ENCODE data around the gene KDM4B. TPM values are rescaled to one million over a fixed set of nuclear protein-coding genes. Genes with fewer than 3 reads are reported as not detected.

Gene KDM4B
- total RNA-seq, 1 experiment from 2014 or later: 35.9 TPM

DNA sequence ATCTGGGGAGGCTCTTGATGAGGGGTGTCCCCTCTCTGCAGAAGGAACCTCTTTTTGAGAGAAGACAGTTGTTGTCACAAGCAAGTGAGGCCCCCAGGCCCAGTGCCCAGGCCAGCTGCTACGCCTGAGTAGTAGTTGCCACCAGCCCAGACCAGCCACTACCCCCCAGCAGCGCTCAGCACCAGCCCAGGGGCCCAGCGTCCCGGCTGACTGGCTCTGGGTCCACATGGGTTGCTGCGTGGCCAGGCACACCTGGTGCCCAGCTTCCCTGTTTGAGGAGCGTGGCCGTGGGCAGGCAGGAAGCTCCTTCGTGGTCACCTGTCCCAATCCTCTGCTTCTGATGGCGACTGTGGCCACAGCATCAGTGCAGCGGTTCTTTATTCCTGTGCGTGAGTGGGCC lies 84.7 kb downstream of the KDM4B start:
- no peak overlapping the region for H3K4me3 ChIP-seq (replicated peaks in 1 of 2; ENCODE audit: low read depth in 1 of 2, low read length in 2 of 2)
- H3K9me2 ChIP-seq (ENCODE audit: insufficient read depth): no peaks in the 10 kb centered on the region
- intact Hi-C loops (cut with micrococcal nuclease): no loop called here
- ChIA-PET CTCF (no interaction called here), RAD21 (ENCODE audit: low non-redundant PET in 1 of 2, low total read pairs in 2 of 2, uncharacterized antibody in 2 of 2, unreplicated experiment in 2 of 2) (no interaction called here), POLR2A (no interaction called here)
- H3K9me3 ChIP-seq (ENCODE audit: control insufficient read depth in 1 of 2, insufficient read depth in 1 of 2, low read depth in 1 of 2, low read length in 2 of 2): no peaks in the 10 kb centered on the region
- H3K79me2 ChIP-seq (ENCODE audit: insufficient read depth, low read length): no peaks in the 10 kb centered on the region
- no peaks in the 10 kb centered on the region for H3K36me3 ChIP-seq (ENCODE audit: control insufficient read depth in 1 of 2, insufficient read depth in 2 of 2, low read length in 2 of 2)
- H3K27ac ChIP-seq (ENCODE audit: low read depth, low read length): no peak overlapping the region
- no peak for TF ChIP-seq RAD21 (IDR thresholded peaks at IDR 0.05; ENCODE audit: low read depth)
- TF ChIP-seq, protein P1, sequence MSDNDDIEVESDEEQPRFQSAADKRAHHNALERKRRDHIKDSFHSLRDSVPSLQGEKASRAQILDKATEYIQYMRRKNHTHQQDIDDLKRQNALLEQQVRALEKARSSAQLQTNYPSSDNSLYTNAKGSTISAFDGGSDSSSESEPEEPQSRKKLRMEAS (IDR thresholded peaks at IDR 0.05): no peak
- no peak for TF ChIP-seq ZNF274 (IDR thresholded peaks at IDR 0.05; ENCODE audit: low read depth, low read length)
- no peak for TF ChIP-seq SRF (IDR thresholded peaks at IDR 0.05; ENCODE audit: low read depth)
- no peaks in the 10 kb centered on the region for H4K20me1 ChIP-seq (ENCODE audit: insufficient read depth)
- DNase-seq (ENCODE audit: low read depth, low spot score): no peak
- H2AFZ ChIP-seq (ENCODE audit: low read depth, low read length, poor library complexity, severe bottlenecking): no peak overlapping the region
- BruUV-seq (replicated peaks): no TSS peak
- ATAC-seq: no peak
- no peak overlapping the region for H3K4me2 ChIP-seq (ENCODE audit: low read length)
- no peaks in the 10 kb centered on the region for H3K27me3 ChIP-seq (ENCODE audit: insufficient read depth, low read length)
- H3K9ac ChIP-seq (ENCODE audit: low read length): no peak overlapping the region
- H3K4me1 ChIP-seq (ENCODE audit: control insufficient read depth in 1 of 2, insufficient read depth in 2 of 2, low read length in 2 of 2): peaks cover under 1 to 6% of the 10 kb centered on the region in 2 experiments; a peak in 3 of 4 replicates

DNA sequence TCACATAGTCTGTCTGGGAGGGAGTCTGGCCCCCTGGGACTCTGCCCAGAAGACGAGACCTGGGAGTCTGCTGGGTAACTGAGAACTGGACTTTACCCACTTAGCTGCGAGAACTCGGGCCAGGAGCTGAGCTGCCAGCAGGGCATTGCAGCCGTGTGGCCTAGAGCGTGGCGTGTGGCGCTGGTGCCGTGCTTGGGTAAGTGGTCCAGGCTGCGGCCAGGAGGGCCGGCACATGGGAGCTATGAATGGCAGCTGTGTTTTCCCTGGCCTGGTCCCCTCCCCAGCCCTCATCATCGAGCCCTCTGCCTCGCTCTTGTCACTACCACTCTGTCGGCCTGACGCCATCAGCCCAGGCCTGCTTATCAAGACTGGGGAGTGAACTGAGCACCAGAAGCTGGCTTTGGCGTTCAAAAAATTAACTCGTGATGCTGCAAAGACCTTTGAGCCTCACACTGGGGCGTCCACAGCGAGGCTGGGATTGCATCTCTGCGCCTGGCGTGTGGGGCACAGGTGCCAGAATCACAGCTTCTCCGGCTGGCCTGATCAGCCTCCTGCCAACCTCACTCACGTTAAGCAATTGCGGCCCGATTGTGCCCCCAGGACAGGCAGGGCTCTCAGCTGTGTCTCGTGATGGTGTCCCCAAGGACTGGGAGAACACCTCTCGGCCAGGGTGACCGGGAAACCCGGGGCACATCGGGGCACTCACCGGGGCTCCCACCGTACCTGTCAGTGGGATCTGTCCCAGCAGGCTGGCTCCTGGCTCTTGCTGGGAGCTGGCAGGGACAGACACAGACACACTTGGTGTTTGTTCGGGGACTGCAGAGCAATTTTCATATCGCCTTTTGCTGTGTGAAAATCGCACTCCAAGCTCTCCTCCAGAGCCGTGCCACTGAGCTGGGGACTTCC lies 85.9 kb downstream of the KDM4B start:
- no TSS peak for BruUV-seq (replicated peaks)
- Histone ChIP-seq H3K4me3 (replicated peaks in 1 of 2; ENCODE audit: low read depth in 1 of 2, low read length in 2 of 2) (no peak overlapping the region), H3K9me3 (ENCODE audit: control insufficient read depth in 1 of 2, insufficient read depth in 1 of 2, low read depth in 1 of 2, low read length in 2 of 2) (no peaks in the 10 kb centered on the region), H3K27me3 (ENCODE audit: insufficient read depth, low read length) (no peaks in the 10 kb centered on the region), H2AFZ (ENCODE audit: low read depth, low read length, poor library complexity, severe bottlenecking) (no peak overlapping the region), H3K4me2 (ENCODE audit: low read length) (no peak overlapping the region), H3K79me2 (ENCODE audit: insufficient read depth, low read length) (no peaks in the 10 kb centered on the region), H3K27ac (ENCODE audit: low read depth, low read length) (no peak overlapping the region), H4K20me1 (ENCODE audit: insufficient read depth) (no peaks in the 10 kb centered on the region), H3K4me1 (ENCODE audit: control insufficient read depth in 1 of 2, insufficient read depth in 2 of 2, low read length in 2 of 2) (no peaks in the 10 kb centered on the region), H3K36me3 (ENCODE audit: control insufficient read depth in 1 of 2, insufficient read depth in 2 of 2, low read length in 2 of 2) (no peaks in the 10 kb centered on the region), H3K9me2 (ENCODE audit: insufficient read depth) (no peaks in the 10 kb centered on the region), H3K9ac (ENCODE audit: low read length) (no peak overlapping the region)
- ATAC-seq (no peak), DNase-seq (ENCODE audit: low read depth, low spot score) (no peak)
- TF ChIP-seq, protein P2, sequence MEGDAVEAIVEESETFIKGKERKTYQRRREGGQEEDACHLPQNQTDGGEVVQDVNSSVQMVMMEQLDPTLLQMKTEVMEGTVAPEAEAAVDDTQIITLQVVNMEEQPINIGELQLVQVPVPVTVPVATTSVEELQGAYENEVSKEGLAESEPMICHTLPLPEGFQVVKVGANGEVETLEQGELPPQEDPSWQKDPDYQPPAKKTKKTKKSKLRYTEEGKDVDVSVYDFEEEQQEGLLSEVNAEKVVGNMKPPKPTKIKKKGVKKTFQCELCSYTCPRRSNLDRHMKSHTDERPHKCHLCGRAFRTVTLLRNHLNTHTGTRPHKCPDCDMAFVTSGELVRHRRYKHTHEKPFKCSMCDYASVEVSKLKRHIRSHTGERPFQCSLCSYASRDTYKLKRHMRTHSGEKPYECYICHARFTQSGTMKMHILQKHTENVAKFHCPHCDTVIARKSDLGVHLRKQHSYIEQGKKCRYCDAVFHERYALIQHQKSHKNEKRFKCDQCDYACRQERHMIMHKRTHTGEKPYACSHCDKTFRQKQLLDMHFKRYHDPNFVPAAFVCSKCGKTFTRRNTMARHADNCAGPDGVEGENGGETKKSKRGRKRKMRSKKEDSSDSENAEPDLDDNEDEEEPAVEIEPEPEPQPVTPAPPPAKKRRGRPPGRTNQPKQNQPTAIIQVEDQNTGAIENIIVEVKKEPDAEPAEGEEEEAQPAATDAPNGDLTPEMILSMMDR (IDR thresholded peaks at IDR 0.05 in 2 of 3, conservative IDR thresholded peaks at IDR 0.05 in 1 of 3; ENCODE audit: borderline replicate concordance in 1 of 3, insufficient read depth in 1 of 3, low read depth in 2 of 3, low read length in 2 of 3): no peak
- no peak for TF ChIP-seq RAD21 (IDR thresholded peaks at IDR 0.05; ENCODE audit: low read depth)
- POLR2A ChIA-PET: no interaction called here
- RAD21 ChIA-PET (ENCODE audit: low non-redundant PET in 1 of 2, low total read pairs in 2 of 2, uncharacterized antibody in 2 of 2, unreplicated experiment in 2 of 2): no interaction called here
- CTCF ChIA-PET: no interaction called here
- intact Hi-C loops (cut with micrococcal nuclease): no loop called here

Measured in HCT116 (cell line).